Esophagus squamous epithelium (tissue), 4 donors: Measurements from ENCODE around the gene FAM156A.

Source experiments
- POLR2A ChIP-seq, 4 donors: fragments of 450-650 bp; IDR thresholded peaks; one replicate each; pipeline ENCODE4 v1.6.1; 2017; ENCODE audit warnings: antibody characterized with exemption in 4 of 4, mild to moderate bottlenecking in 4 of 4, moderate library complexity in 3 of 4
- TF ChIP-seq, protein P1 (sequence below), 6 experiments: fragments of 450-650 bp in 4 of 6; fragments of 200-600 bp in 2 of 6; sonication (generic) in 2 of 6; IDR thresholded peaks; one replicate each; pipeline ENCODE4 v1.5.1; 2016 to 2019; ENCODE audit warnings: antibody characterized with exemption in 6 of 6, mild to moderate bottlenecking in 4 of 6, moderate library complexity in 4 of 6

DNA sequence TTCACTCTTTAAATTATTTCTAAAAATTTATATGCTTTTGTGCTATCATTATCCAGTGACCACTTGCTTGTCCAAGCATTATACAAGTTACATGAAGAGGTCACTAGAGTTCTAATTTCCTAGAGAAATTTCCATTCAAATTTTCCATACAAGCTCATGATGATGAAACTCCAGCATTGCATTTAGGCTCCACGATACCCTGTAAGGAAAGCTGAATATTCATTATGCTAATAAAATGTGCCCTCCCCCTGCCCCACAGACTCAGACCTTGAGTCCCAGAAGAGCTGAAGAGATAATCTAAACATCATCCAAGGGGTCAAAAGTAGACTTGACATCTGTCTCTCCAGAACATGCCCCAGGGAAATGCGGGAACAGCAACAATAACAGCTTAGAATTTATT is 19.6 kb upstream of the FAM156A start:
- no peak for TF ChIP-seq POLR2A (IDR thresholded peaks at IDR 0.05)
- TF ChIP-seq, protein P1, sequence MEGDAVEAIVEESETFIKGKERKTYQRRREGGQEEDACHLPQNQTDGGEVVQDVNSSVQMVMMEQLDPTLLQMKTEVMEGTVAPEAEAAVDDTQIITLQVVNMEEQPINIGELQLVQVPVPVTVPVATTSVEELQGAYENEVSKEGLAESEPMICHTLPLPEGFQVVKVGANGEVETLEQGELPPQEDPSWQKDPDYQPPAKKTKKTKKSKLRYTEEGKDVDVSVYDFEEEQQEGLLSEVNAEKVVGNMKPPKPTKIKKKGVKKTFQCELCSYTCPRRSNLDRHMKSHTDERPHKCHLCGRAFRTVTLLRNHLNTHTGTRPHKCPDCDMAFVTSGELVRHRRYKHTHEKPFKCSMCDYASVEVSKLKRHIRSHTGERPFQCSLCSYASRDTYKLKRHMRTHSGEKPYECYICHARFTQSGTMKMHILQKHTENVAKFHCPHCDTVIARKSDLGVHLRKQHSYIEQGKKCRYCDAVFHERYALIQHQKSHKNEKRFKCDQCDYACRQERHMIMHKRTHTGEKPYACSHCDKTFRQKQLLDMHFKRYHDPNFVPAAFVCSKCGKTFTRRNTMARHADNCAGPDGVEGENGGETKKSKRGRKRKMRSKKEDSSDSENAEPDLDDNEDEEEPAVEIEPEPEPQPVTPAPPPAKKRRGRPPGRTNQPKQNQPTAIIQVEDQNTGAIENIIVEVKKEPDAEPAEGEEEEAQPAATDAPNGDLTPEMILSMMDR (IDR thresholded peaks at IDR 0.05) = no peak
